ENCODE data around the gene ARID3C.

DNA sequence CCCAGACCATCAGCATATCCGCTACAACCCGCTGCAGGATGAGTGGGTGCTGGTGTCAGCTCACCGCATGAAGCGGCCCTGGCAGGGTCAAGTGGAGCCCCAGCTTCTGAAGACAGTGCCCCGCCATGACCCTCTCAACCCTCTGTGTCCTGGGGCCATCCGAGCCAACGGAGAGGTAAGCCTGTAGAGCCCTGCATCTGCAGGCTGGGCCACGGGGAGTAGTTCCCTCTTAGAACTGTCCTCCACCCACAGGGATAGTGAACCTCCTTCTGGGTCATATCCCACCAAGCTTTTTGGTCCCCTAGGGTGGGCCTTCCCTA, 18.2 kb upstream of the ARID3C start:
- TF ChIP-seq GATA3 (IDR thresholded peaks at IDR 0.05; ENCODE audit: low read depth, low read length) = no peak
- no peak for TF ChIP-seq GATA2 (IDR thresholded peaks at IDR 0.05; ENCODE audit: low read depth, low read length)

Measured in SH-SY5Y (cell line).